PFSK-1 (cell line): ENCODE data around the gene PTGFR.

Experiments used
- POLR2AphosphoS5 ChIP-seq: IDR thresholded peaks from 2 replicates; pipeline ENCODE4 v1.6.1; 2012; ENCODE audit warnings: low read depth, mild to moderate bottlenecking, control low read depth, low read length, moderate library complexity
- REST ChIP-seq, 2 experiments: IDR thresholded peaks; 2 replicates each; pipeline versions ENCODE4 v1.6.1 to v1.8.0; 2011 to 2012; ENCODE audit warnings: low read depth in 2 of 2, low read length in 2 of 2, control low read depth in 1 of 2, inconsistent platforms in 1 of 2, mild to moderate bottlenecking in 1 of 2, moderate library complexity in 1 of 2; ENCODE audit not compliant: insufficient read depth in 1 of 2
- SIN3A ChIP-seq: IDR thresholded peaks from 2 replicates; pipeline ENCODE4 v1.6.1; 2012; ENCODE audit warnings: mild to moderate bottlenecking, low read length, moderate library complexity, borderline replicate concordance; ENCODE audit not compliant: insufficient read depth

GRCh38 chr1:78554840-78555239, 64.1 kb downstream of the PTGFR start:
- TF ChIP-seq REST (IDR thresholded peaks at IDR 0.05; ENCODE audit: insufficient read depth in 1 of 2, low read depth in 2 of 2, low read length in 2 of 2) (no peak), POLR2AphosphoS5 (no peak), SIN3A (no peak)
